CD4-positive, alpha-beta memory T cell (primary cell): ENCODE data around the gene CDK5RAP2. TPM values are rescaled to one million over a fixed set of nuclear protein-coding genes. Genes with fewer than 3 reads are reported as not detected.
A peak's percentile ranks its signal among the peaks of the same experiment; 100 is the strongest.

Experiments
- CTCF ChIA-PET: fragments of 350-600 bp; sonication (Branson Sonifier 250); formaldehyde crosslinking; loops from one replicate; lab custom pipeline; 2021; ENCODE audit warnings: inconsistent platforms; ENCODE audit not compliant: partially characterized antibody; lab: Charles Lee
- POLR2A ChIA-PET: fragments of 350-600 bp; sonication (Branson Sonifier 250); formaldehyde crosslinking; loops from one replicate; lab custom pipeline; 2021; ENCODE audit not compliant: partially characterized antibody; lab: Charles Lee
- DNase-seq, 5 donors: peaks; one replicate each; pipeline versions ENCODE4 v3.0.0 to v3.0.0-alpha.2; 2020 to 2022; ENCODE audit warnings: mixed read lengths in 1 of 5
- H3K27ac ChIP-seq: one replicate; pipeline ENCODE4 v1.7.0; 2013; ENCODE audit warnings: low read depth, low read length
- H3K27me3 ChIP-seq: 2 replicates; pipeline ENCODE4 v1.7.0; 2013; ENCODE audit warnings: mild to moderate bottlenecking, low read length, moderate library complexity; ENCODE audit not compliant: insufficient read depth
- H3K36me3 ChIP-seq: 2 replicates; pipeline ENCODE4 v1.7.0; 2013; ENCODE audit warnings: mild to moderate bottlenecking, low read length, moderate library complexity; ENCODE audit not compliant: insufficient read depth
- H3K4me1 ChIP-seq: 2 replicates; pipeline ENCODE4 v1.7.0; 2013; ENCODE audit warnings: mild to moderate bottlenecking, low read length, moderate library complexity; ENCODE audit not compliant: insufficient read depth
- H3K4me3 ChIP-seq, 2 donors: one replicate each; pipeline ENCODE4 v1.7.0; 2013; ENCODE audit warnings: low read length in 2 of 2, mild to moderate bottlenecking in 1 of 2
- H3K9me3 ChIP-seq, 2 donors: one replicate each; pipeline ENCODE4 v1.7.0; 2013; ENCODE audit warnings: low read length in 2 of 2, control low read depth in 1 of 2; ENCODE audit not compliant: control insufficient read depth in 1 of 2
- H3K27ac Mint-ChIP-seq, 7 donors: one replicate each; pipeline ENCODE4 v1.8.0; 2020 to 2021; ENCODE audit warnings: mixed read lengths in 7 of 7, mild to moderate bottlenecking in 6 of 7, inconsistent platforms in 3 of 7, moderate library complexity in 3 of 7
- H3K27me3 Mint-ChIP-seq, 2 donors: one replicate each; pipeline ENCODE4 v1.8.0; 2020 to 2021; ENCODE audit warnings: mixed read lengths in 2 of 2
- H3K36me3 Mint-ChIP-seq, 2 donors: one replicate each; pipeline ENCODE4 v1.8.0; 2020 to 2021; ENCODE audit warnings: mixed read lengths in 2 of 2, inconsistent platforms in 1 of 2, mild to moderate bottlenecking in 1 of 2
- H3K4me1 Mint-ChIP-seq, 4 donors: one replicate each; pipeline ENCODE4 v1.8.0; 2020 to 2021; ENCODE audit warnings: mixed read lengths in 4 of 4, mild to moderate bottlenecking in 1 of 4
- H3K4me3 Mint-ChIP-seq, 8 donors: one replicate each; pipeline ENCODE4 v1.8.0; 2020 to 2021; ENCODE audit warnings: mixed read lengths in 8 of 8, mild to moderate bottlenecking in 7 of 8, moderate library complexity in 6 of 8, inconsistent platforms in 3 of 8
- H3K9me3 Mint-ChIP-seq, 8 donors: one replicate each; pipeline ENCODE4 v1.8.0; 2020 to 2021; ENCODE audit warnings: mixed read lengths in 8 of 8, mild to moderate bottlenecking in 5 of 8, inconsistent platforms in 3 of 8, moderate library complexity in 1 of 8
- intact Hi-C: fragments of 100-400 bp; cut with micrococcal nuclease; formaldehyde crosslinking; loops from one replicate; pipeline ENCODE4 v1.15.1; 2023
- polyA plus RNA-seq, 2 donors: library from polyadenylated mRNA; unstranded; fragments of 300-500 nt; fragmentation: Illumina TruSeq; gene quantifications; one replicate each; pipeline ENCODE4 v1.2.3, GENCODE V29; 2021
- total RNA-seq, 2 experiments: library from RNA; stranded (reverse); gene quantifications; one replicate each; pipeline ENCODE4 v1.2.3, GENCODE V29; 2021

CDK5RAP2 gene
- total and polyA plus RNA-seq, 4 experiments from 2014 or later = 3.9 to 102 (median 59.4) TPM

- H3K4me3 ChIP-seq = no peak overlapping the region
These were observed 12.2 kb upstream of the CDK5RAP2 start for GRCh38 chr9:120592210-120592609.

GRCh38 chr9:120587328-120587727 is 7.4 kb upstream of the CDK5RAP2 start:
- Histone ChIP-seq H3K9me3 (no peaks in the 10 kb centered on the region), H3K27me3 (no peaks in the 10 kb centered on the region), H3K4me3 (no peak overlapping the region), H3K36me3 (no peaks in the 10 kb centered on the region), H3K4me1 (peaks cover 5% of the 10 kb centered on the region), H3K27ac (no peak overlapping the region)
- H3K4me1 Mint-ChIP-seq = peaks cover 5 to 9% (median 7%) of the 10 kb centered on the region in 4 donors
- no peak overlapping the region for H3K27ac Mint-ChIP-seq
- POLR2A ChIA-PET = no interaction called here
- no peaks in the 10 kb centered on the region for H3K36me3 Mint-ChIP-seq
- intact Hi-C loops = no loop called here
- no peaks in the 10 kb centered on the region for H3K27me3 Mint-ChIP-seq
- no peak overlapping the region for H3K4me3 Mint-ChIP-seq
- H3K9me3 Mint-ChIP-seq = peaks cover 0 to 2% (median 0%) of the 10 kb centered on the region in 8 donors
- CTCF ChIA-PET = interaction anchor here (1.3 kb wide), 1 partner anchor 37 kb away, joined by 5 read pairs; no protein-coding TSS in a partner anchor
- no peak for DNase-seq

More at GRCh38 chr9:120592210-120592609, 12.2 kb upstream of the CDK5RAP2 start:
- Histone ChIP-seq H3K27me3 (no peaks in the 10 kb centered on the region), H3K4me1 (no peaks in the 10 kb centered on the region), H3K27ac (no peak overlapping the region), H3K36me3 (no peaks in the 10 kb centered on the region), H3K9me3 (no peaks in the 10 kb centered on the region)
- DNase-seq = no peak
- Mint-ChIP-seq H3K36me3 (no peaks in the 10 kb centered on the region), H3K27me3 (no peaks in the 10 kb centered on the region), H3K27ac (no peak overlapping the region), H3K9me3 (peaks cover 0 to 3% (median 0%) of the 10 kb centered on the region in 8 donors), H3K4me3 (no peak overlapping the region), H3K4me1 (no peaks in the 10 kb centered on the region)
- ChIA-PET POLR2A (no interaction called here), CTCF (interaction anchor here (0.8 kb wide), 1 partner anchor 27 kb away, joined by 3 read pairs; no protein-coding TSS in a partner anchor)
- intact Hi-C loops = no loop called here

- Histone ChIP-seq H3K27me3 (no peaks in the 10 kb centered on the region), H3K4me3 (no peak overlapping the region), H3K9me3 (no peaks in the 10 kb centered on the region), H3K4me1 (peaks cover 19% of the 10 kb centered on the region), H3K27ac (no peak overlapping the region), H3K36me3 (no peaks in the 10 kb centered on the region)
- Mint-ChIP-seq H3K27ac (peak overlapping the region in 5 of 7 donors; percentile 13 to 76 (median 69)), H3K4me3 (peak overlapping the region in 1 of 8 donors; percentile 25), H3K36me3 (peaks cover 0 to 12% of the 10 kb centered on the region in 2 donors), H3K27me3 (no peaks in the 10 kb centered on the region), H3K4me1 (peaks cover 15 to 38% (median 23%) of the 10 kb centered on the region in 4 donors), H3K9me3 (no peaks in the 10 kb centered on the region)
- CTCF ChIA-PET = no interaction called here
- peak; percentile 31 to 66 (median 56) for DNase-seq
- intact Hi-C loops = no loop called here
- POLR2A ChIA-PET = no interaction called here
These were observed 4.0 kb upstream of the CDK5RAP2 start for GRCh38 chr9:120583958-120584369.

- DNase-seq = no peak
- Mint-ChIP-seq H3K4me1 (peaks cover 31 to 69% (median 47%) of the 10 kb centered on the region in 4 donors), H3K4me3 (peak overlapping the region; percentile 92 to 97 (median 94)), H3K27me3 (no peaks in the 10 kb centered on the region), H3K36me3 (peaks cover 6 to 23% of the 10 kb centered on the region in 2 donors), H3K9me3 (no peaks in the 10 kb centered on the region), H3K27ac (peak overlapping the region; percentile 77 to 97 (median 92))
- POLR2A ChIA-PET = interaction anchor here (0.8 kb wide), 1 partner anchor 11 kb away, joined by 3 read pairs; no protein-coding TSS in a partner anchor
- H3K4me3 ChIP-seq = peak overlapping the region; percentile 91 to 97
- H3K9me3 ChIP-seq = no peaks in the 10 kb centered on the region
- H3K4me1 ChIP-seq = peaks cover 30% of the 10 kb centered on the region
- CTCF ChIA-PET = no interaction called here
- H3K27me3 ChIP-seq = no peaks in the 10 kb centered on the region
- no peaks in the 10 kb centered on the region for H3K36me3 ChIP-seq
- peak overlapping the region; percentile 69 for H3K27ac ChIP-seq
- intact Hi-C loops = loop anchor here (1.0 kb wide), 2 partner anchors 135 to 623 kb away; partner anchors contain the start of gene MEGF9
These were observed 572 bp downstream of the CDK5RAP2 start for GRCh38 chr9:120579139-120580050.

GRCh38 chr9:120574473-120574872 is 5.5 kb downstream of the CDK5RAP2 start:
- Mint-ChIP-seq H3K27me3 (no peaks in the 10 kb centered on the region), H3K36me3 (peaks cover 26 to 42% of the 10 kb centered on the region in 2 donors), H3K9me3 (no peaks in the 10 kb centered on the region), H3K4me1 (peaks cover 27 to 50% (median 32%) of the 10 kb centered on the region in 4 donors), H3K27ac (no peak overlapping the region), H3K4me3 (no peak overlapping the region)
- Histone ChIP-seq H3K4me3 (no peak overlapping the region), H3K9me3 (no peaks in the 10 kb centered on the region), H3K36me3 (peaks cover 17% of the 10 kb centered on the region), H3K27ac (no peak overlapping the region), H3K4me1 (peaks cover 18% of the 10 kb centered on the region), H3K27me3 (no peaks in the 10 kb centered on the region)
- intact Hi-C loops = no loop called here
- ChIA-PET POLR2A (no interaction called here), CTCF (interaction anchor here (1.0 kb wide), 1 partner anchor 11 kb away, joined by 3 read pairs; no protein-coding TSS in a partner anchor)
- no peak for DNase-seq

- peaks cover 15 to 34% (median 19%) of the 10 kb centered on the region in 4 donors for H3K4me1 Mint-ChIP-seq
- intact Hi-C loops = no loop called here
- no peaks in the 10 kb centered on the region for H3K27me3 Mint-ChIP-seq
- Histone ChIP-seq H3K9me3 (no peaks in the 10 kb centered on the region), H3K27ac (no peak overlapping the region), H3K4me1 (peaks cover under 1% of the 10 kb centered on the region), H3K36me3 (peaks cover 33% of the 10 kb centered on the region), H3K4me3 (no peak overlapping the region), H3K27me3 (no peaks in the 10 kb centered on the region)
- POLR2A ChIA-PET = no interaction called here
- no peak overlapping the region for H3K27ac Mint-ChIP-seq
- H3K4me3 Mint-ChIP-seq = no peak overlapping the region
- H3K9me3 Mint-ChIP-seq = no peaks in the 10 kb centered on the region
- no peak for DNase-seq
- CTCF ChIA-PET = no interaction called here
- H3K36me3 Mint-ChIP-seq = peaks cover 41 to 59% of the 10 kb centered on the region in 2 donors
These were observed 7.5 kb downstream of the CDK5RAP2 start for GRCh38 chr9:120572472-120572871.
